HS-5 (cell line): Measurements from ENCODE around the gene TEAD4.
"Not testable (repeated sequence)": the region's sequence is repeated elsewhere in the genome, so short reads cannot be mapped to it uniquely, and the experiment has no call there.

ENCODE experiments used
- DNase-seq: peaks from one replicate; pipeline ENCODE4 v3.0.0-alpha.2; 2012; ENCODE audit warnings: low read depth

Gene TEAD4

GRCh38 chr12:3048540-3048939 lies 89.3 kb downstream of the TEAD4 start:
- DNase-seq = no peak

- DNase-seq = no peak
Observed at GRCh38 chr12:3049176-3049575, 90.0 kb downstream of the TEAD4 start.

GRCh38 chr12:3049611-3050249 lies 90.5 kb downstream of the TEAD4 start:
- no peak for DNase-seq

GRCh38 chr12:3054374-3054773 lies 95.2 kb downstream of the TEAD4 start:
- DNase-seq = no peak

GRCh38 chr12:3055026-3055703 lies 96.0 kb downstream of the TEAD4 start:
- no peak for DNase-seq

GRCh38 chr12:3055704-3056467 lies 96.7 kb downstream of the TEAD4 start:
- no peak for DNase-seq

- DNase-seq = no peak
Observed at GRCh38 chr12:3061059-3061458, 101.9 kb downstream of the TEAD4 start.

GRCh38 chr12:3061501-3062215 lies 102.5 kb downstream of the TEAD4 start:
- DNase-seq = no peak

- no peak for DNase-seq
Observed at GRCh38 chr12:3065300-3065699, 106.1 kb downstream of the TEAD4 start.

- not testable (repeated sequence) for DNase-seq
Observed at GRCh38 chr12:3065846-3066245, 106.6 kb downstream of the TEAD4 start.

- DNase-seq = no peak
Observed at GRCh38 chr12:3069714-3070113, 110.5 kb downstream of the TEAD4 start.

GRCh38 chr12:3071107-3071506 lies 111.9 kb downstream of the TEAD4 start:
- DNase-seq = no peak

- no peak for DNase-seq
Observed at GRCh38 chr12:3071710-3072109, 112.5 kb downstream of the TEAD4 start.

- DNase-seq = peak; percentile 39
Observed at GRCh38 chr12:3073438-3074250, 114.4 kb downstream of the TEAD4 start.

GRCh38 chr12:3075315-3075714 lies 116.1 kb downstream of the TEAD4 start:
- DNase-seq = no peak

GRCh38 chr12:3076730-3077571 lies 117.8 kb downstream of the TEAD4 start, which contains the start of gene TSPAN9:
Gene TSPAN9 (plus strand): TSS chr12:3077379. CDS start chr12:3201194, 123,815 bp downstream.
- DNase-seq = no peak

- DNase-seq = no peak
Observed at GRCh38 chr12:3077572-3078081, 118.4 kb downstream of the TEAD4 start.

- no peak for DNase-seq
Observed at GRCh38 chr12:3078086-3078820, 119.1 kb downstream of the TEAD4 start.

GRCh38 chr12:3081091-3081490 lies 121.9 kb downstream of the TEAD4 start:
- DNase-seq = no peak

GRCh38 chr12:3081886-3082285 lies 122.7 kb downstream of the TEAD4 start:
- no peak for DNase-seq
